SK-N-SH treated with all-trans-retinoic acid at 6 μM for 48 hours (cell line): ENCODE data around the gene GSS.

Source experiments
- BACH2 ChIP-seq: fragments of 250-450 bp; sonication (Bioruptor Pico); IDR thresholded peaks from 2 replicates; pipeline ENCODE4 v1.9.0; 2021; ENCODE audit warnings: mild to moderate bottlenecking, borderline replicate concordance
- ESRRG ChIP-seq: fragments of 250-450 bp; sonication (Bioruptor Pico); IDR thresholded peaks from 2 replicates; pipeline ENCODE4 v1.6.1; 2021; ENCODE audit warnings: mild to moderate bottlenecking
- GLIS3 ChIP-seq: fragments of 250-450 bp; sonication (Bioruptor Pico); IDR thresholded peaks from 2 replicates; pipeline ENCODE4 v1.5.0; 2020; ENCODE audit warnings: mild to moderate bottlenecking, moderate library complexity
- OSR1 ChIP-seq: fragments of 250-450 bp; sonication (Bioruptor Pico); IDR thresholded peaks from 2 replicates; pipeline ENCODE4 v1.8.0; 2022; ENCODE audit warnings: moderate library complexity, mild to moderate bottlenecking, inconsistent platforms
- PATZ1 ChIP-seq: fragments of 250-450 bp; sonication (Bioruptor Pico); IDR thresholded peaks from 2 replicates; pipeline ENCODE4 v1.8.0; 2020; ENCODE audit warnings: mild to moderate bottlenecking, moderate library complexity, borderline replicate concordance
- ZFP30 ChIP-seq: fragments of 450-650 bp; formaldehyde crosslinking; IDR thresholded peaks from 2 replicates; pipeline ENCODE4 v1.5.0; 2022; ENCODE audit warnings: mild to moderate bottlenecking, moderate library complexity
- ZNF70 ChIP-seq: fragments of 450-650 bp; formaldehyde crosslinking; IDR thresholded peaks from 2 replicates; pipeline ENCODE4 v1.5.0; 2020; ENCODE audit warnings: mild to moderate bottlenecking, moderate library complexity
- ZNF8 ChIP-seq: fragments of 450-650 bp; formaldehyde crosslinking; IDR thresholded peaks from 2 replicates; pipeline ENCODE4 v1.5.0; 2020; ENCODE audit warnings: mild to moderate bottlenecking, moderate library complexity

GRCh38 chr20:34892671-34893070 is 62.9 kb downstream of the GSS start:
- TF ChIP-seq ZNF8 (CRISPR knock-in tag) (no peak), ZNF70 (CRISPR knock-in tag) (no peak), ESRRG (CRISPR knock-in tag) (no peak), BACH2 (CRISPR knock-in tag) (no peak), ZFP30 (no peak), PATZ1 (CRISPR knock-in tag) (no peak), GLIS3 (CRISPR knock-in tag) (no peak), OSR1 (CRISPR knock-in tag) (no peak)
